ENCODE results near the gene NCAM1.

The NCAM1 gene

DNA sequence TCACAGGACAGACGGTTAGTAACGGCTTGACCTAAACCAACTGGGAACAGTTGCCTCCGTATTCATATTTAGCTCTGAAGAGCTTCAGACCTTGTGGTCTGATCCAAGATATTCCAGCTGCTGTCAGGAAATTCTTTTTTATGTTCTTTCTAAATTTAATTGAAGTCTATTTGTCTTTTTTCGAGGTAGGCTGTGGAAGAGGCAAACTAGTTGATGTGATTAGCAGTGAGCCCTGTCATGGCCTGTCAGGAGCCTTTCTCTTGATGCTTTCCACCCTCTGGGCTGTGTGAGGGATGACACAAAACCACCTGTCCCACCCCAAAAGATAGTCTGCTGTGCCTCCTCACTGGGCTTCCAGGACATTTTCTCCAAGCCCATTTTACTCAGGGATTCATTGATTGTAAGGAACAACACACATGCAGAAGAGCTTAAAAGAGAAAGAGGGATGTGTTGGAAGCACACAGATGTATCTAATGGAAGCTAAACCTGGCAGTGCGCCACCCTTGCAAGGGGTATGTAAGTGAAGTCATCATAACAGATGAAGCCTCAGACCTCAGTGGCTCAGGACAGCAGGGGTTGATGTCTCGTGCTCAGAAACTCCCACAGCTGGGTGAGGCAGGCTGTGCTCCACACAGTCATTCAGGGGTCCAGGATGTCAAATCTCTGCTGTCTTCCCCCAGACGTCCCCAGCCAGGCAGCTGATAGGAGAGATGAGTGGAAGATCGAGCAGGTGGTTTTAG is 170.0 kb downstream of the NCAM1 start:
- DNase-seq (ENCODE audit: low read depth) = no peak

DNA sequence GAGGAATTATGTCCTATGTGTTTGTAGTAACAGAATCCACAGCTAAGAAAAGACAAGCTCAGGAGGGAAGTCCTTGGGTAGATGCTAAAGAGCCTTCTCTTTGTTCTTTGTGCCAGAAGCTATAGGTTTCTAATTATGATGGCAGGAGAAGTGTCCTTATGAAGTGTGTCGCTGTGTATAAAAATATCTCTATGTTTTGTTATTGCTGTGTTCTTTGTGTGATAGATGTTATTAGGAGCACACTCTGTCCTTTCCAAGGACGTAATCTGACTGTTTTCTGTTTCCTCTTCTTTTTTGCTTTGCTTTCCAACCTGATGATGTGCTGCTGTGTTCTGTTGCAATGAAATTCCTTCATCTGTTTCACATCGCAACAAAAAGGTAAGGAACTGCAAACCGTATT is 171.9 kb downstream of the NCAM1 start:
- DNase-seq (ENCODE audit: low read depth) = no peak

DNA sequence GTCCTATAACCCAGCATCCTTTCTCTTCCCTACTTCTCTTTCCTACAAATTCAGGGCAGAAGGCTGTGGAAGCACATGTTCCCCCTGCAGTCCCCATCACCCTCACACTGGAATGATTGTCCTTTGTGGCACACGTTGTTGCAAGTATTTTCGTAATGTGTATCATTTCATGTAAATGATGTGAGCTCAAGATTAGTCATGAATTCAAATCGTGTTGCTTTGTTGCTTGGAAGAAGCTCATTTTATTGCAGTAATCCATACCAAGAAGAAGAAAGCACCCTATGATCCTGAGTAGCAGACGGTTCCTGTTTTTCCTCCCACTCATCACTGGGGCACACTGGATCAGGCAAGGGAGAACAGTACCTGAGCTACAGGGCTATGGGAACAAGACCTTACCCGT is 173.4 kb downstream of the NCAM1 start:
- no peak for DNase-seq (ENCODE audit: low read depth)

DNA sequence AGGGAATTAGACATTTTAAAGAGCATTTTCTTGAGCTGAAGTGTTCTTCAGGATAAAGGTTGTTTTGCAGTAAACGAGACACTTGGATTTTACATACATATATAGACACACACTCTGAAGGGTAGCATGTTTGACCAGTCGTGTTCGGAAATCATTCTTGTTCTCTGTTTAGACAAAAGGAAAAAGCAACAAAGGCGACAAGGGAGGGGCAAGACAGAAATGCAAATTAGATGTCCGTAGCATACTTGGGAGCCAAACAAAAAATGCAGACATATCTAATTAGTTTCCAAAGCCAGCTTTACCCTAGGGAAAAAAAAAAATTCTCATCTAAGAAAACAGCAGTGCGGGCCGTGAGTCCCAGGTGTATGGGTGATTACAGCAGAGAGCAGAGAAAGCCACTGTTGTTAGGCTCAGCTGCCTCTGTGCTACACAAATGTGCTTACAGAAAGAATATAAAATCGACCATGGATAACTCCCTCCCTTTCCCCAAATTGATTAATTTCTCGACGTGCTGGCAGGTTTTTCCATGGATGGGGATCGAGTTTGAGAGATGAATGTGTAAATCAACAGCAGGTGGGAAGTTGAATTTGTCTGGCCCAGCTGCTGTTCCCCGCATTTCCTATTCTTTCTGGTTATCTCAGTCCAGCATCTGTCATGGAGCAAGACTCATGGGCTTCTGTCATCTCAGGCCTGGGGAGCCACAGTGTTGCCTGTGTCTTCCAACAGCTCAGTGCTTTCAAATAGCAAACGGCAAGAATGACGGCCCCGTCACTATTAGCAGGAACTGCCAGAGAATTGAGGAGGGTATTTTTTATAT is 176.7 kb downstream of the NCAM1 start:
- no peak for DNase-seq (ENCODE audit: low read depth)

DNA sequence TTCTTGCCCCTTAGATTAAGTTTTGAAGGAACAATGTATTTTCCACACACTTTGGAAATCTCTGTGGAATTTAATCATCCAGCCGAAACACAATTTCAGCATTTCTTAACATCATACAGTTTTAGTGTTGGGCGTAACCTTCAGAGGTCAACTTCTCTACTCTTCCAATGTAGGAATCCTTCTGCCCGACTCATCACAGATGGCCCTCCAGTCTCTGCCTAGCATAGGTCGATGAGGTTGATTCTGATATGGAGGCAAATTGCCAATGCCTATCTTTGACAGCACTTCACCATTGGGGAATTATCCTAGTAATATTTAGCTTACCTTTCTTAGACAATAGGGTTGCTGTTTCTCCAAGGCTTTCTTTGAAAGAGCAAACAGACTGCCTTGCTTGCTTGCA is 177.5 kb downstream of the NCAM1 start:
- no peak for DNase-seq (ENCODE audit: low read depth)

DNA sequence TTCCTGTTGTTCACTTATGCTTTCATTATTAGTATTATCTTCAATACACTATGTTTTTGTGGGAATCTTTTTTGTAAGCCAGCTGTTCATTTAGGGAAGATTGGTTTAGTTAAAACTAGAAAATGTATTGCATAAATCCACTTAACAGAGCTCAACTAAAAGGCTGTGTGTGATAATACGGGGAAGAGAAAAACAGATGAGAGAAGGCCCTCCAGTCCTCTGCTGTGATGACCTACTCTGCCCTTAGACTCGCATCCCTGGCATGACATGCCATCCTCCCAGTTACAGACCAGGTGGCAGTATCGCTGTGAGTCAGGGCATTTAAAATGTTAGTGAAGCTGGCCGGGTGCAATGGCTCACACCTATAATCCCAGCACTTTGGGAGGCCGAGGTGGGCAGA is 179.8 kb downstream of the NCAM1 start:
- DNase-seq (ENCODE audit: low read depth) = no peak

DNA sequence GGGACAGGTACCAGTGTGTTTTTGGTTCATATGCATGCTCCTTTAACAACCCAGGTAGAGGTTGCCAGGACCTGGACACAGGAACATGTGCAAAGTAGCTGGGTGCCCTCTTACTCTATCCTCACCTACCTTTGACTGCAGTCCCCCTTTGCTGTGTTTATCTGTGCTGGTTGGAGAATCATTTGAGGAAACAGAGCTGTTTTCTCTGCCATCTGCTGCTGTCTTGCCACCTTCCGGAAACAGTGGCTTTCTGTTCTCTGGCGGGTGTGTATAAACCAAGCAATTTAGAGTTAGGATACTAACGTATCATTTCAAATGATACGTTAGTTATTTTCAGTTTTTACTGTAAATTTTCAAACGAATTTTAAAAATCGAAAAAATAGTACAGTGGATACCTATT is 181.3 kb downstream of the NCAM1 start:
- no peak for DNase-seq (ENCODE audit: low read depth)

DNA sequence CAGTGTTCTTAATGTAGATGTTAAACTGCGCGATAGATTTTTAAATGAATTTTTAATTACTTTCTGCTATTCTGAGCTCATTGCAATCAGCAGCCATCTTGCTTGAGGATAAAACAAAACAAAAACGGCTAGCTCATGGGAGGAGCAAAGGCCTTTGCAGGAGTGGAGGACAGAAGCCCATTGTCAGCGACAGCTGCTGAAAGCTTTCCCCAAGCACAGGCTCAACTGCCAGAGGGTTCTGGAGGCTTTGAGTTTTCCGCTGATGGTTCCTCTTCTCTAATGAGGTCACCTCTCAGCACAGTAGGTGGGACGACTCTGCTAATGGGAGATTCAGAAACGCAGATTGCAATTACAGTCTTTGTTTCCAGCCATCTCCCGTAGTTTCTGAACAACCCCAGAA is 186.0 kb downstream of the NCAM1 start:
- no peak for DNase-seq (ENCODE audit: low read depth)

DNA sequence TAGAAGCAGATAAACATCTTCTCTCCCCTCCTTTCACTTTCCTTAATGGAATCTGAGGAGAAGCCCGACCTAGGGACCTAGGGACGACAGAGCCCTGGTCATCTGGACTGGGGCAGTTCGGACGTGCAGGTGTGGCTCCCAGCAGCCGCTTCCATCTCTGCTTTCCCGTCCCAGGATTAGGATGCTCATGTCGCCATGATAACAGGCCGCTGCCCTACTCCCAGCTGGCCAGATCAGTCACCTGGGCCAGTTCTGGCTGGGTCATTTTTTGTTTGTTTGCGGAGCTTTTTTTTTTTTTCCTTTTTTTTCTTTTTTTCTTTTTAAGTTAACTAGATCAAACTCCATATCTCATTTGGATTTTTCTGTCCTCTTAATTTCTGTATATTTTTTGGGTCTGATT is 186.9 kb downstream of the NCAM1 start:
- no peak for DNase-seq (ENCODE audit: low read depth)

DNA sequence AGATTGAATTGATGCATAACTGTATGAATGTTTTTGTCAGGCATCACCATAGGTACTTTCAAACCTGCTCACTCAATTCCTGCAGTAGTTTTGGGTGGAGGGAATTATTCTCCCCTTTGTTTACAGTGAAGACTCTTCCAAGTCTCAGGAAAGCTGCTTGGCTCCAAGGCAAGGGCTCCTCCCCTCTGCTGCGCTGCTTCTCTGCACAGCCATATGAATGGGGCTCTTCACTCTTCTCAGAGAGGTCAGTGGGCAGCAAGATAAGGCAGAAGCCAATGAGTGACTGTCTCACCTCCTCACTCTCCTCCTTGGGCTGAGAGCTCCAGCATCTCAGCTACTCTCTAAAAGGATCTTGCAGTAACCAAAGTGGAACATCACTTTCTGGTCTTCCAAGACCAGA is 187.4 kb downstream of the NCAM1 start:
- DNase-seq (ENCODE audit: low read depth) = no peak

DNA sequence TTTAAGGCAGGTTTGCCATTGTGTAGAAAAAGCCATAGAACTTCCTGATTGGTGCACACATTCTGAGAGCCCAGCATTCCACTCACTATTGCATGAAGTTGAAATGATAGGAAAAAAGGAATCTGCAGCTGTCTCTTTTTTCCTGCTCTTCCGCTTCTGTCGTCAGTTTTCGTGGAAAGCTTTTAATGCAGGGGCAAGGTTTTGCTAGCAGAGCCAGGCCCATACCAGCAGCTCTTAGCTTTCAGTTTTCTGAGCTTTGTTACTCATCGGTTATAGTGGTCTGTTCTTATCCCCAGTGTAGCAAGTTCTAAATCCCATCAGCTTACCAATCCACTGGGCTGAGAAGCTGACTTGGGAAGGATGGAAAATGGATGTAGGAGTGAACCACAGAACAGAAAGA is 190.3 kb downstream of the NCAM1 start:
- DNase-seq (ENCODE audit: low read depth) = no peak

DNA sequence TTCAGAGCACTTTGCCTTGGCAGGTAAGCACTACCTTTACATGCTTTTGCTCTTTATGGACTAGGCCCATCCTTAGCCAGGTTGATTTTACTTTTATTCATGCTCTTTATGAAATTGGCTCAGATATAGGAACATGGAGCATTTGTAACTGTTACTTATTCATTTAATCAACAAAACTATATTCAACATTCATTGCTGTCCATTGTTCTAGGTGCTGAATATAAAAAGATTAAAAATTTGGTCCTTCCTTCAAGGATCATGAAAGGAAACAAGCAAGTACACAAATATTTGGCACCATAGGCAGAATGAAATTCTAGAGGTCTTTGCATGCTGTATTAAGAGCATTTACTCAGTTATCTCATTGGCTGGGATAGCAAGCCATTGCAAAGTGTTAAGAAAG is 191.3 kb downstream of the NCAM1 start:
- DNase-seq (ENCODE audit: low read depth) = no peak

DNA sequence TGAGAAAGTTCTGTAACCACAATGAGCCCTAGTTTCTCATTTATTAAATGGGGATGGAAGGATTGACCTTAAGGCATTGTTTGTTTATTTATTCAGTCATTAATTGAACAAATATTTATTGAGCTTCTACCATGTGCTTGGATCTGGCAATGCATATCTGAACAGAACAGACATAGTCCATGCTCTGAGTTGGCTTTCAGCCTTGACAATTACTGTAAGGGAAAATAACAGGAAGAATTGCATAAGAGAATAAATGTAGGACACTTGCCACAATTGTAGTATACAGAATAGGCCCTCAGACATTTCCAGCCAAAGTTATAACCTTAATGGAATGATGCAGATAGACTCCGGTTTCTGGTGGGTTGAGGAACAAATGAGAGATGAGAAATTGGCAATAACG is 192.6 kb downstream of the NCAM1 start:
- DNase-seq (ENCODE audit: low read depth) = no peak

DNA sequence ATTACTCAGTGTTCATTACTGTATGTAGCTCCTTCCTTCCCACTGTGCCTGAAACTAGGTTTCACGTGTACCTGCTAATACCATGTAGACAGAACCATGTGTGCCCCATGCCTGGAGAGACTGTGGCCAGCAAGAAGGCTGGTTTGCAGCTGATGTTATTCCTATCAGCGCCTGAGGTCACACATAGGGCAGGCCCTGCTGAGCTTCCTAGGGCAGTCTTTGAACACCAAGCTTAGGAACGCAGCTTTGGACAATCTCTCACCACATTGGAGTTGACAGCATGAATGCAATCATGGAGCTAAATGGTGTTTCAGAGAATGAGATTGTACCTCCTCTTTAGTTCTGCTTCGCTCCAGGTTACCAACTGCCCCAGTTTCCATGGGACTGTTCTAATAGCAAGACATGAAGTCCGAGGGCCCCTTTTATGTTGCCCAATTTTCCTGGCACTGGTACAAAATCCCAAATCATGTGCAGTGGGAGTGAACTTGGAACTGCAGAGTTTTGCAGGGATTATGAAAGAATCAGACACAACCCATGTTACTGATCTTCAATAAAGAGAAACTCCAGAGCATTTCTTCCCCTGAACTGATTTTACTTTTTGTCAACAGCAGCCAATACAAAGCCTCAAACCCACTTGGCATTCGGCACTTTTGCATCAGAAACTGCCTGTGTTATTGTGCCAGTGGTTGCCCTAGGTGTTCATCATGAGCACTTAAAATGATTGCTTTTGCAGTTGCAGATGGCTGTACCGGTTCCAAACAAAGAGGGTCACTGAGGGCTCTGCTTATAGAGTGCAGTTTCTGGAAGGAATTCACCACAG is 199.0 kb downstream of the NCAM1 start:
- no peak for DNase-seq (ENCODE audit: low read depth)

DNA sequence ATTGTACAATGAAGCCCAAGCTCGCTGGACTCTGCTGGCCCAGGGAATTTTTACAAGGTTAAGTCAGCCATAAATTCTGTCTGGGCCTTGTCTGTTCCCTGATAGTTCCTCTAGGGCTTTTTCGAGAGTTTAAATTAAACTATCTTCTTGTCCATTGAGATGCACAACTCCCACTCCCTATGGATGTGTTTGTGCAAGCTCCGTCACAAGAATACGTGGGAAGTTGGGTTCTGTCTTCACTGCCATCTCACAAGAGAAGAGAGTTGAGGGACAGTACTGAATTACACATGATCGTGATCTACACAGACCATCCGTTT is 199.5 kb downstream of the NCAM1 start:
- no peak for DNase-seq (ENCODE audit: low read depth)

DNA sequence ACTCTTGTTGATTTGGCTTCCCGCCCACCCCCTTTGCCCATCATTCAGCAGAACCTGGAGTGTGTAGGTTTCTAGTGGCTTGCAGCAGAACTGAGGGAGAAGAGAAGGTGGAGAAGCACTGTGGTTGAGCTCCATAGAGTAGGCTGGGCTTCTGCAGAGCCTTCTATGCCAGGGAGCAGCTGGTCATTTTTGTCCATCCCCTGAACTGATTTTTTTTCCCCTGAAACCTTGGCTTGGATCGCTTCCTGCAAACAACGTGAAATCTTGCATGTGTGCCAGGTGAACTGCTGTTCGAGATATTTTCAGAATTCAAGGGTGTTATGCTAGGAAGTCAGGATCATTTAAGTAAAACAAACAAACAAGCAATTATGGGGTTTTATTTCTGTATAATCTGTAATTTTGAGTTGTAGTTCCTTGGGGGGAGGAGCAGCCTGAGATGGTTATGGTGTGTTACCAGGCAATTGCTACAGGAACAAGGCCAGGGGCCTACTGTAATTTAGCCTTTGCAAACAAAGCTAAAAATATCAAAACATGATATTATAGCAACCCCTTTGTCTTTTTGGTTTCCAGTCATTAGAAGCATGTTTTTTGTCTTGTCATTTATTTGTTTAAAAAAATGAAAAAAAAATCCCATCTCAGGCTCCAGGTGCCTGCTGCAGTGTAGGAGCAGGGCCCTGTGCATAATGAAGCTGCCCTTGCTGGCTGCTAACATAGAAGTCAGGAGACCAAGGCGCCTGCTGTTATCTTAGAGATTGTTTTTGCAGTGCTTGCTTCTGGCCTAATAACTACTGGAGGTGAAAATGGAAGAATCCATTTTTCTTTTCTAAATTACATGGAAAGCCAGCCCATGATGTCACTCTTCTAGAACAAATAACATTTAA is 200.7 kb downstream of the NCAM1 start:
- DNase-seq (ENCODE audit: low read depth) = no peak

DNA sequence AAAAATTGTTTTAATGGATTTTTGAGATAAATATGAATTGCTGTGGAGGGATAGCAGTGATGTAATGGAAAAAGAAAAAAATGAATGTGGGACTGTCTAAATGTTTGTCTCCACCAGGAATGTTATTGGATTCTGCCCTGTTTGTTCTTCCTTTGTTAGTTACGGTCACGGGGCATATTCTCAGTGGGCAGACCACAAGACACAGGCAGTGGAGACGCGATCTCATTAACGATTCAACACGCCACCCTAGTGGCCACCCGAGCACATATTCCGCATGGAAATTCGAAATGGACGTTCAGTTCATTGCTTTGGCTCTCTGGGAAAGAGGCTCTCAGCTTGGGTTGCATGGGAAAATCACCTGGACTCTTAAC is 201.4 kb downstream of the NCAM1 start:
- no peak for DNase-seq (ENCODE audit: low read depth)

DNA sequence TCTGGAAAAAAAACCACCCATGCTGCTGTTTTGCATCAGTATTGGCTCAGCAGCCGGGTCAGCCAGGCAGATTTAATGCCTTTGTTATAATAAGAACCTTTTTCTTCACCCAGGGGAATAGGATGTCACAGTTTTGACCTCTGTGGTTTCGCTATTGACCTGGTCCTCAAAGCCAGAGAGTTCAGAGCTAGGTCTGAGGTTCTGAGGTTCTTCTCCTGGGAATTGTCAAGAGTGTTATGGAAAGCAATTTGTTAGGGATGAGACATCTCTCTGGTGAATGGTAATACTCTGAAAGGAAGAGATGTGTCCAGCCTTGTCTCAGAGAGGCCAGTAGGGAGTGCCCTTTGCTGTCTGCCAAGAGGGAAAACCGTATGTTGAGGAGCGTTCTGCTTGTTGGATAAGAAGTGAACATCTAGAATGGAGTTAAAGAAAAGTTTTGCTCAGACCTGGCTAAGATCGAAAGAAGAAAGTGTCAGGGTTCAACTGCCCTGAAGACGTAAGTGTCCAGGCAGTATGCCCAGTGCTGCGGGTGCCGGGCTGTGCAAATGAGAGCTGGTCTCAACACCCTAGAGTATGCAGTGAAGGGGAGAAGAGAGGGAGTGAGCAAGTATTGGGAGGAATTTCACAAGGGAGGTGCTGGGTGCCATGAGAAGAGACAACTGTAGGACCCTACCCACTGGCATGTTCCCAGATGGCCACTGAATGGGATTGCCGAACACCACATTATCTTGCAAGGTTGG is 202.2 kb downstream of the NCAM1 start:
- DNase-seq (ENCODE audit: low read depth) = no peak

DNA sequence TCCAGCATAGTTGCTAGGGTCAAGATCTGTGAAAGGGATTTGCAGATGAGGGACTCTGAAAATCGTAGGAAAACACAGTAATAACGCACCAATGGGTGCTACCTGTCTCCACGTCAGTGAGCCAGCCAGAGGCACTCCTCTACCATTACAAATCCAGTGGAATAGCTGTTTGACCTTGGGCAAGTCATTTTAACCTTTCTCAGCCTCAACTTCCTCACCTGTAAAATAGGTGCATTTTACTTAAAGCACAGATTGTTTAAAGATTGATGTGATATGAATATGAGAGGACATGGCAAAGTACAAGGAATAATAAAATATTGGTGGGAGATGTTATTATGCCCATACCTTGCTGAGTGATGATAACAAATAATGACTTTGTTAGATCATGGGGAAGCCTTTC is 205.1 kb downstream of the NCAM1 start:
- no peak for DNase-seq (ENCODE audit: low read depth)

DNA sequence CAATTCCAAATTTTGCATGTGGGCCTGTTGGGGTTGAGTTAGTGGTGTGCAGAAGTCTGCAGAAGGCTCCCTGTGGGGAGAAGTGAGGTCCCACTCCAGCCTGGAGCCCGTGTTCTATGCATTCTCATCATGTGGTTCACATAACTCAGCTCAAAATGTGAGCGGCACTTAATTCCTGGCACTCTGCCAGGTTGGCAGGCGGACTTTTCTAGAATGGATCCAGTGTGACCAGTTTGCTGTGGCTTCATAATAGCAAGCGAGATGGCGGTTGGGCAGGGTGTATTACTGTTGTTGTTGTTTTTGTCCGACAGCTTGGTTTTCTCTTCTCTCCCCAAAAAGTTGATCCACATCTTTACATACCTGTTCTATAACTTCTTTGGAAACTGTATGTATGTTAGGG is 206.4 kb downstream of the NCAM1 start:
- DNase-seq (ENCODE audit: low read depth) = no peak
